Measurements from ENCODE around the gene CYFIP2. TPM values are rescaled to one million over a fixed set of nuclear protein-coding genes. Genes with fewer than 3 reads are reported as not detected.

Gene CYFIP2
- total RNA-seq, 1 donor from 2014 or later: 36.6 TPM

- ATAC-seq (no peak), DNase-seq (no peak)
- H3K4me1 ChIP-seq: peaks cover 39% of the 10 kb centered on the region
- H3K36me3 ChIP-seq: no peaks in the 10 kb centered on the region
- H3K4me3 ChIP-seq: no peak overlapping the region
- H3K27me3 ChIP-seq (ENCODE audit: low read depth): no peaks in the 10 kb centered on the region
- TF ChIP-seq CTCF (IDR thresholded peaks at IDR 0.05): no peak
- no peaks in the 10 kb centered on the region for H3K9me3 ChIP-seq
- H3K27ac ChIP-seq: peak overlapping the region; percentile 70
- intact Hi-C loops (cut with DNase I): no loop called here
Measured at GRCh38 chr5:157269761-157270272, 3.9 kb downstream of the CYFIP2 start.

- ATAC-seq: no peak
- no peak for DNase-seq
- intact Hi-C loops (cut with DNase I): no loop called here
- H3K4me3 ChIP-seq: no peak overlapping the region
- no peaks in the 10 kb centered on the region for H3K36me3 ChIP-seq
- no peak overlapping the region for H3K27ac ChIP-seq
- peaks cover 39% of the 10 kb centered on the region for H3K4me1 ChIP-seq
- no peak for TF ChIP-seq CTCF (IDR thresholded peaks at IDR 0.05)
- no peaks in the 10 kb centered on the region for H3K27me3 ChIP-seq (ENCODE audit: low read depth)
- H3K9me3 ChIP-seq: no peaks in the 10 kb centered on the region
Measured at GRCh38 chr5:157270771-157271170, 4.8 kb downstream of the CYFIP2 start.

- Histone ChIP-seq H3K4me3 (no peak overlapping the region), H3K4me1 (peaks cover 35% of the 10 kb centered on the region), H3K27me3 (ENCODE audit: low read depth) (no peaks in the 10 kb centered on the region), H3K27ac (peak overlapping the region; percentile 39), H3K9me3 (no peaks in the 10 kb centered on the region), H3K36me3 (no peaks in the 10 kb centered on the region)
- DNase-seq (peak; percentile 63), ATAC-seq (peak; percentile 30 to 70)
- intact Hi-C loops (cut with DNase I): no loop called here
- no peak for TF ChIP-seq CTCF (IDR thresholded peaks at IDR 0.05)
Measured at GRCh38 chr5:157271740-157272271, 5.9 kb downstream of the CYFIP2 start.

GRCh38 chr5:157273131-157273556 is 7.2 kb downstream of the CYFIP2 start:
- H3K27me3 ChIP-seq (ENCODE audit: low read depth): no peaks in the 10 kb centered on the region
- H3K36me3 ChIP-seq: no peaks in the 10 kb centered on the region
- DNase-seq (no peak), ATAC-seq (peak; percentile 54 to 64)
- peaks cover 24% of the 10 kb centered on the region for H3K4me1 ChIP-seq
- intact Hi-C loops (cut with DNase I): no loop called here
- peak overlapping the region; percentile 34 for H3K27ac ChIP-seq
- H3K9me3 ChIP-seq: no peaks in the 10 kb centered on the region
- no peak for TF ChIP-seq CTCF (IDR thresholded peaks at IDR 0.05)
- no peak overlapping the region for H3K4me3 ChIP-seq

- no peaks in the 10 kb centered on the region for H3K36me3 ChIP-seq
- no peak for TF ChIP-seq CTCF (IDR thresholded peaks at IDR 0.05)
- no peak overlapping the region for H3K4me3 ChIP-seq
- peaks cover 9% of the 10 kb centered on the region for H3K4me1 ChIP-seq
- H3K27ac ChIP-seq: no peak overlapping the region
- H3K27me3 ChIP-seq (ENCODE audit: low read depth): no peaks in the 10 kb centered on the region
- H3K9me3 ChIP-seq: no peaks in the 10 kb centered on the region
- DNase-seq: no peak
- intact Hi-C loops (cut with DNase I): no loop called here
- no peak for ATAC-seq
Measured at GRCh38 chr5:157275403-157275802, 9.5 kb downstream of the CYFIP2 start.

Data from lower lobe of right lung (tissue), 2 donors.